HG03280 (cell line): ENCODE data around the gene MTG2.

Experiments
- ATAC-seq: cut with Tn5 transposase; IDR thresholded peaks from one replicate; pipeline ENCODE4 v1.9.1; 2021; ENCODE audit warnings: mild to moderate bottlenecking, moderate library complexity; ENCODE audit not compliant: unreplicated experiment

The MTG2 gene

GRCh38 chr20:62243106-62243505 is 60.3 kb downstream of the MTG2 start:
- ATAC-seq, result no peak

GRCh38 chr20:62243906-62244515 is 61.2 kb downstream of the MTG2 start:
- ATAC-seq, result no peak

- ATAC-seq, result no peak
These were observed 61.8 kb downstream of the MTG2 start for GRCh38 chr20:62244644-62245108.

- ATAC-seq, result no peak
These were observed 63.1 kb downstream of the MTG2 start for GRCh38 chr20:62245911-62246280.

GRCh38 chr20:62246431-62246830 is 63.6 kb downstream of the MTG2 start:
- no peak for ATAC-seq

DNA sequence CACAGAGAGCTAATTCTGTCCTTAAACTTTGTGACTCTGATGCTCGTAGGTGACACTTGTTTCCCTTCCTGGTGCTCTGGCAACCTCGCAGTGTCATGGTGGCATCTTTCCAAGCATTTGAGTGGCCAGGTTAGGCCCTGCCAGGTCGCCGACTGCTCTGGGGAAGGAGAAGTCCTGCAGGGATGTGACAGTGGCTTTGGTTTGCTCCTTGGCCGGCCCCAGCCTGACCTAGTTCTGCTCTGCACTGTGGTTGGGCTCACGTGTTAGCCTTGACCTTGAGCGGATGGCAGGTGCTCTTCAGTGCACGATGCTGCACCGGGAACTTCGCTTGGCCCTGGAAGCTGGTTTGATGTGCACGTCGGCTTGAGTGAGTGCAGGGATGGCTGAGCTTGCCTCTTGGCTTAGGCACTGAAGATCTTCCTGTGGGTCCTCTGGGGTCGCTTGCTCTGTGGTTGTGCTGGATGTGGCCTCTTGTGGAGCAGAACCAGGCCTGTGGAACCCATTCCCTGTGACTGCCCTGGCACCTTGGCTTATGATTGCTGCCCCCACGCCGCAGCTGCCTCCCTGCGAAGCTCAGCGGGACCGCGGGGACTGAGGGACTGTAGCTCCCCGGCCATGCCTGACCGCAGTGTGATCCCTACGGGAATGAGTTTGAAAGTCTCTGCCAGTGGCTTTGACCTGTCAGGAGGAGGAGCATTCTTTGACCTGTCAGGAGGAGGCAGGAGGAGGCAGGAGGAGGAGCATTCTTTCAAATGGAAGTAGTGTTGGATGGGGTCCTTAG is 64.2 kb downstream of the MTG2 start:
- no peak for ATAC-seq

- no peak for ATAC-seq
These were observed 66.2 kb downstream of the MTG2 start for GRCh38 chr20:62248890-62249560.

GRCh38 chr20:62252342-62252966 is 69.6 kb downstream of the MTG2 start:
- ATAC-seq, result no peak
